Mesendoderm (in vitro differentiated cells): ENCODE measurements around the gene DNAJA3.
A peak's percentile ranks its signal among the peaks of the same experiment; 100 is the strongest.

Experiments used
- DNase-seq: peaks from one replicate; pipeline ENCODE4 v3.0.0; 2013
- H2AK5ac ChIP-seq: 2 replicates; pipeline ENCODE4 v1.6.1; 2013; ENCODE audit warnings: low read length, inconsistent platforms
- H2BK120ac ChIP-seq: 2 replicates; pipeline ENCODE4 v1.6.1; 2013; ENCODE audit warnings: low read depth, mild to moderate bottlenecking, low read length, moderate library complexity, mixed read lengths
- H2BK15ac ChIP-seq: replicated peaks from 2 replicates; pipeline ENCODE4 v1.6.1; 2013; ENCODE audit warnings: low read depth, mild to moderate bottlenecking, moderate library complexity
- H2BK5ac ChIP-seq: 2 replicates; pipeline ENCODE4 v1.6.1; 2013; ENCODE audit warnings: low read length, inconsistent platforms
- H3K18ac ChIP-seq: 2 replicates; pipeline ENCODE4 v1.6.1; 2013; ENCODE audit warnings: mild to moderate bottlenecking, low read length, mixed read lengths
- H3K23ac ChIP-seq: one replicate; pipeline ENCODE4 v1.6.1; 2013; ENCODE audit warnings: low read length
- H3K27ac ChIP-seq: 2 replicates; pipeline ENCODE4 v1.5.1; 2013; ENCODE audit warnings: low read depth, mild to moderate bottlenecking, inconsistent platforms, low read length, moderate library complexity
- H3K27me3 ChIP-seq: 2 replicates; pipeline ENCODE4 v1.6.1; 2013; ENCODE audit warnings: low read length, control low read depth, mild to moderate bottlenecking, inconsistent platforms; ENCODE audit not compliant: insufficient read depth, poor library complexity
- H3K36me3 ChIP-seq: 2 replicates; pipeline ENCODE4 v1.6.1; 2013; ENCODE audit warnings: low read length, inconsistent platforms; ENCODE audit not compliant: control insufficient read depth, insufficient read depth
- H3K4ac ChIP-seq: one replicate; pipeline ENCODE4 v1.6.1; 2013; ENCODE audit warnings: low read depth, mild to moderate bottlenecking, low read length, moderate library complexity
- H3K4me1 ChIP-seq: 2 replicates; pipeline ENCODE4 v1.6.1; 2013; ENCODE audit warnings: low read depth, low read length, inconsistent platforms; ENCODE audit not compliant: control insufficient read depth
- H3K4me2 ChIP-seq: 2 replicates; pipeline ENCODE4 v1.6.1; 2013; ENCODE audit warnings: low read length
- H3K4me3 ChIP-seq: 2 replicates; pipeline ENCODE4 v1.5.1; 2013; ENCODE audit warnings: mild to moderate bottlenecking, low read length
- H3K56ac ChIP-seq: one replicate; pipeline ENCODE4 v1.6.1; 2013; ENCODE audit warnings: low read length
- H3K79me1 ChIP-seq: 2 replicates; pipeline ENCODE4 v1.6.1; 2013; ENCODE audit warnings: low read length, inconsistent platforms
- H3K79me2 ChIP-seq: 2 replicates; pipeline ENCODE4 v1.6.1; 2013; ENCODE audit warnings: mild to moderate bottlenecking, low read length; ENCODE audit not compliant: control insufficient read depth, insufficient read depth
- H3K9ac ChIP-seq: 2 replicates; pipeline ENCODE4 v1.6.1; 2013; ENCODE audit warnings: low read length, inconsistent platforms
- H4K5ac ChIP-seq: one replicate; pipeline ENCODE4 v1.6.1; 2013; ENCODE audit warnings: low read length
- H4K8ac ChIP-seq: one replicate; pipeline ENCODE4 v1.6.1; 2013; ENCODE audit warnings: low read depth, mild to moderate bottlenecking, control low read depth, low read length, moderate library complexity
- WGBS: extraction: QIAGEN DNeasy Blood & Tissue Kit; methylation state at CpG from one replicate; pipeline ENCODE4 v1.1.7; 2013; ENCODE audit warnings: low lambda C conversion rate, missing lambda C conversion rate; ENCODE audit not compliant: insufficient coverage; ENCODE audit errors: extremely low coverage; 5-methylcytosine and 5-hydroxymethylcytosine counted together

The DNAJA3 gene

DNA sequence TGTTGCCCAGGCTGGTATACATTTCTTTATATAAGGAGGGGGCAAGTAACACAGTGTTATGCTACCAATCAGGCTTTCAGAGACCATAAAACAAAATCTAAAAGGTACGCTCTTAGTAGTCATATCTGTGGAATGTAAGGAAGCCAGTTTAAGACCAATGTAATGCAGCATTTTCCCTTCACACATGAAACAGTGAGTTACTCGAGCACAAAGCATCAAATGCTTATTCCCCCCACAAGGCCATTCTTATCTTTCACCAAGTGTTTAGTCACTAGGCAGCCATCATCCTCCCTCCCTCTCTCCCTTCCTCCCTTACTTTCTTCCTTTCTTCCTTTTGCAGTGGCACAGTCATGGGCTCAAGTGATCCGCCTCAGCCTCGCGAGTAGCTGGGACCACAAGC is 63.4 kb downstream of the DNAJA3 start:
- Histone ChIP-seq H4K8ac (no peak overlapping the region), H3K18ac (no peak overlapping the region), H3K9ac (no peak overlapping the region)

DNA sequence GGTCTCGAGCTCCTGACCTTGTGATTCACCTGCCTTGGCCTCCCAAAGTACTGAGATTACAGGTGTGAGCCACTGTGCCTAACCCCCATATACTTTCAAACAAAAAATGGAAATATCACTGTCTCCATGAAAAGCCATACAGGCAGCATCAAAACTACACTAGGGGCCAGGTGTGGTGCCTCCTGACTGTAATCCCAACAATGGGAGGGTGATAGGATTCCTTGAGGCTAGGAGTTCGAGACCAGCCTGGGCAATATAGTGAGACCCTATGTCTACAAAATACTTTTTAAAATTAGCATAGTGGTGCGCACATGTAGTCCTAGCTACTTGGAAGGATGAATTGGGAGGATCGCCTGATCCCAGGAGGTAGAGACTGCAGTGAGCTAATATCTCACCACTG is 66.2 kb downstream of the DNAJA3 start:
- no peak overlapping the region for H3K9ac ChIP-seq
- no peak overlapping the region for H2BK15ac ChIP-seq
- no peak overlapping the region for H2BK5ac ChIP-seq
- H3K4me3 ChIP-seq, result no peak overlapping the region
- DNase-seq, result no peak
- no peak overlapping the region for H3K4ac ChIP-seq
- H4K5ac ChIP-seq, result no peak overlapping the region
- H3K18ac ChIP-seq, result no peak overlapping the region
- peaks cover 2% of the 10 kb centered on the region for H3K79me2 ChIP-seq
- H4K8ac ChIP-seq, result no peak overlapping the region
- H2BK120ac ChIP-seq, result no peak overlapping the region
- H3K36me3 ChIP-seq, result no peaks in the 10 kb centered on the region
- no CpG with 5 or more reads among the region's 4 CpGs for WGBS
- H3K27ac ChIP-seq, result no peak overlapping the region
- no peak overlapping the region for H3K56ac ChIP-seq
- H3K4me2 ChIP-seq, result no peak overlapping the region
- H2AK5ac ChIP-seq, result no peak overlapping the region
- H3K4me1 ChIP-seq, result no peaks in the 10 kb centered on the region
- H3K23ac ChIP-seq, result no peak overlapping the region
- no peaks in the 10 kb centered on the region for H3K27me3 ChIP-seq
- peaks cover 9% of the 10 kb centered on the region for H3K79me1 ChIP-seq

More for the DNA sequence above, 63.4 kb downstream of the DNAJA3 start:
- no peak overlapping the region for H4K5ac ChIP-seq
- H3K36me3 ChIP-seq, result no peaks in the 10 kb centered on the region
- H2BK15ac ChIP-seq, result no peak overlapping the region
- H3K4ac ChIP-seq, result no peak overlapping the region
- H3K79me2 ChIP-seq, result peaks cover 2% of the 10 kb centered on the region
- peaks cover 4% of the 10 kb centered on the region for H3K79me1 ChIP-seq
- no peaks in the 10 kb centered on the region for H3K4me1 ChIP-seq
- no peak overlapping the region for H2BK120ac ChIP-seq
- no peak overlapping the region for H3K4me3 ChIP-seq
- WGBS, result no CpG with 5 or more reads among the region's 5 CpGs
- no peaks in the 10 kb centered on the region for H3K27me3 ChIP-seq
- no peak overlapping the region for H3K4me2 ChIP-seq
- no peak overlapping the region for H2BK5ac ChIP-seq
- peak overlapping the region; percentile 42 for H3K56ac ChIP-seq
- no peak overlapping the region for H3K27ac ChIP-seq
- H3K23ac ChIP-seq, result no peak overlapping the region
- DNase-seq, result no peak
- no peak overlapping the region for H2AK5ac ChIP-seq

DNA sequence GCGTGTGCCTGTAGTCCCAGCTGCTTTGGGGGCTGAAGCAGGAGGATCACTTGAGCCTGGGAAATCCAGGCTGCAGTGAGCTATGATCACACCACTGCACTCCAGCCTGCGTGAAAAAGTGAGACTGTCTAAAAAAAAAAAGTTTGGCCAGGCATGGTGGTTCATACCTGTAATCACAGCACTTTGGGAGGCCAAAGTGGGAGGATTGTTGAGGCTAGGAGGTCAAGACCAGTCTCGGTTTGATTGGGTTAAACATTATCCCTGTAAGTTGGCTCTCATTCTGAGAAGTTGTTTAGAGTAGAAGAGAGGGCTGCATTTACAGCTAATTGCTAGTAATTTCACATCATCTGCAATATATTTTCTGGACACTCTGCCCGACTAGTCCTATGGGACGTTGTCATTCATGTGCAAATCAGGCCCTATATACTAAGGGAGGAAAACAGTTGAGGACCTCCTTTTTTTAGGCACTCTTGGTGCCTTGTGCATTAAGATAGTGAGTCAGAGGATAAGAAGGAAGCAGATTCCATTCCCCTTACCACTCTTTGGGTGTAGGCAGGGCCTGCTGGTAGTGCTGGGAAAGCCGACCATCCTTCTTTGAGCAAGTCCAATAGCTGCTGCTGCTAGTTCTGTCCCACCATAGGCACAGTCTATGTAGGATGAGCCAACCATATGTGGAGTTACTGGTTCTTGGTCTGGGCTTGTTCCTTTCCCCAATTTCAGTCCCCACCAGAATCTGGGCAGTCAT is 69.2 kb downstream of the DNAJA3 start:
- Histone ChIP-seq H2BK15ac (no peak overlapping the region), H3K4me2 (no peak overlapping the region), H2BK120ac (no peak overlapping the region), H3K9ac (no peak overlapping the region), H3K18ac (no peak overlapping the region), H3K27ac (no peak overlapping the region), H2BK5ac (no peak overlapping the region), H3K79me2 (peaks cover 2% of the 10 kb centered on the region), H3K36me3 (no peaks in the 10 kb centered on the region), H2AK5ac (no peak overlapping the region), H3K56ac (no peak overlapping the region), H3K23ac (no peak overlapping the region), H4K5ac (no peak overlapping the region), H3K79me1 (peaks cover 11% of the 10 kb centered on the region), H4K8ac (no peak overlapping the region), H3K27me3 (no peaks in the 10 kb centered on the region), H3K4me3 (no peak overlapping the region), H3K4ac (no peak overlapping the region), H3K4me1 (no peaks in the 10 kb centered on the region)
- DNase-seq, result peak; percentile 87
- no CpG with 5 or more reads among the region's 6 CpGs for WGBS

DNA sequence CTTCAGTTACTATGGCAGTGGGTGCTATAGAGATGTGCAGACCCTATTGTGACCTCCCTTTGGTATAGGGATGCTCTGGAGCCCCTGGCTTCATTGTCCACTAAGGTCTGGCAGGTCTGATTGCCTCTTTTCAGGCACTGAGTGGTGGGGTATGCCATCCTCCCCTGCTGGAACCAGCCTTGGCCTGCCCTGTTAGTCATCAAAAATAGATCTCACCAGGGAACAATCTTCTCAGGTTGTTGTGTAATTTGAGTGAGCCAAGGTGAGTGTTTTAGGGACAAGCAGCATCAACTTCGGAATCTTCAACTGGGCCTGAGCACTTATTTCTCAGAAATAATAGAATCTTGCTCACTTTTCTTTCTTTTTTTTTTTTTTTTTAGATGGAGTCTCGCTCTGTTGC is 70.1 kb downstream of the DNAJA3 start:
- no peak overlapping the region for H2BK5ac ChIP-seq
- H3K4me2 ChIP-seq, result no peak overlapping the region
- no peak for DNase-seq
- no peak overlapping the region for H2BK120ac ChIP-seq
- no peak overlapping the region for H2BK15ac ChIP-seq
- H3K23ac ChIP-seq, result no peak overlapping the region
- no peak overlapping the region for H3K56ac ChIP-seq
- no peaks in the 10 kb centered on the region for H3K36me3 ChIP-seq
- no peak overlapping the region for H3K18ac ChIP-seq
- H3K4me1 ChIP-seq, result no peaks in the 10 kb centered on the region
- H3K4me3 ChIP-seq, result no peak overlapping the region
- H4K8ac ChIP-seq, result no peak overlapping the region
- peaks cover under 1% of the 10 kb centered on the region for H3K79me2 ChIP-seq
- H3K4ac ChIP-seq, result no peak overlapping the region
- H4K5ac ChIP-seq, result no peak overlapping the region
- peaks cover 10% of the 10 kb centered on the region for H3K79me1 ChIP-seq
- H3K27ac ChIP-seq, result no peak overlapping the region
- no CpG with 5 or more reads among the region's 2 CpGs for WGBS
- H2AK5ac ChIP-seq, result no peak overlapping the region
- no peak overlapping the region for H3K9ac ChIP-seq
- H3K27me3 ChIP-seq, result no peaks in the 10 kb centered on the region

DNA sequence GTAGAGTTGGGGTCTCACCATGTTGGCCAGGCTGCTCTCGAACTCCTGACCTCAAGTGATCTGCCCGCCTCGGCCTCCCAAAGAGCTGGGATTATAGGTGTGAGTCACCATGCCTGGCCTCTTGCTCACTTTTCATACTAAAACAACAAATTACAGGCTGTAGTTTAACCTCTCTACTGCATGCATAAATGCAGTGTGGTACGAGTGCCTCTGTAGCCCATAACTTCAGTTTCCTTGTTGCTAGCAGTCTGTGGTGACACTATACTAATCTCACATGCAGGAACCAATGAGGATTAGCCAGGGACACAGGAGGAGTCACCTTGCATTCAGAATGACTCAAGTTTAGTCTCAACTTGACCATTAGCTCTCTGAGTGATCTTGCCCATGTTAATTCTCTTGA is 70.6 kb downstream of the DNAJA3 start:
- DNase-seq, result peak; percentile 38
- Histone ChIP-seq H2BK120ac (no peak overlapping the region), H3K9ac (no peak overlapping the region), H3K4me3 (no peak overlapping the region), H2BK5ac (no peak overlapping the region), H2AK5ac (no peak overlapping the region), H4K8ac (no peak overlapping the region), H3K23ac (no peak overlapping the region), H3K79me2 (no peaks in the 10 kb centered on the region), H3K79me1 (peaks cover 9% of the 10 kb centered on the region), H4K5ac (no peak overlapping the region), H3K27ac (no peak overlapping the region), H3K4ac (no peak overlapping the region), H3K4me2 (no peak overlapping the region), H3K27me3 (no peaks in the 10 kb centered on the region), H3K56ac (no peak overlapping the region), H3K4me1 (no peaks in the 10 kb centered on the region), H3K18ac (no peak overlapping the region), H2BK15ac (no peak overlapping the region), H3K36me3 (no peaks in the 10 kb centered on the region)
- no CpG with 5 or more reads among the region's 4 CpGs for WGBS
